A673 (cell line): Measurements from ENCODE around the gene SDHB.

Experiments used
- EZH2 ChIP-seq: fragments of 200-600 bp; sonication (generic); IDR thresholded peaks from 2 replicates; pipeline ENCODE4 v1.6.1; 2017; ENCODE audit warnings: borderline replicate concordance, low read depth, mild to moderate bottlenecking, mixed read lengths, antibody characterized with exemption, low read length; ENCODE audit not compliant: poor library complexity, severe bottlenecking
- TF ChIP-seq, protein P1 (sequence below): fragments of 300-800, 200-600 bp; sonication (generic); conservative IDR thresholded peaks from 2 replicates; pipeline ENCODE4 v1.5.1; 2017; ENCODE audit warnings: low read depth, mild to moderate bottlenecking, antibody characterized with exemption, low read length, moderate library complexity, mixed read lengths

GRCh38 chr1:17024721-17025120 is 29.1 kb downstream of the SDHB start:
- TF ChIP-seq, protein P1, sequence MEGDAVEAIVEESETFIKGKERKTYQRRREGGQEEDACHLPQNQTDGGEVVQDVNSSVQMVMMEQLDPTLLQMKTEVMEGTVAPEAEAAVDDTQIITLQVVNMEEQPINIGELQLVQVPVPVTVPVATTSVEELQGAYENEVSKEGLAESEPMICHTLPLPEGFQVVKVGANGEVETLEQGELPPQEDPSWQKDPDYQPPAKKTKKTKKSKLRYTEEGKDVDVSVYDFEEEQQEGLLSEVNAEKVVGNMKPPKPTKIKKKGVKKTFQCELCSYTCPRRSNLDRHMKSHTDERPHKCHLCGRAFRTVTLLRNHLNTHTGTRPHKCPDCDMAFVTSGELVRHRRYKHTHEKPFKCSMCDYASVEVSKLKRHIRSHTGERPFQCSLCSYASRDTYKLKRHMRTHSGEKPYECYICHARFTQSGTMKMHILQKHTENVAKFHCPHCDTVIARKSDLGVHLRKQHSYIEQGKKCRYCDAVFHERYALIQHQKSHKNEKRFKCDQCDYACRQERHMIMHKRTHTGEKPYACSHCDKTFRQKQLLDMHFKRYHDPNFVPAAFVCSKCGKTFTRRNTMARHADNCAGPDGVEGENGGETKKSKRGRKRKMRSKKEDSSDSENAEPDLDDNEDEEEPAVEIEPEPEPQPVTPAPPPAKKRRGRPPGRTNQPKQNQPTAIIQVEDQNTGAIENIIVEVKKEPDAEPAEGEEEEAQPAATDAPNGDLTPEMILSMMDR: no peak
- TF ChIP-seq EZH2: no peak
